Fibroblast of mammary gland (primary cell): Measurements from ENCODE around the gene SDCCAG8.

Source experiments
- DNase-seq: peaks from one replicate; pipeline ENCODE4 v3.0.0-alpha.2; 2010; ENCODE audit warnings: low read depth
- H3K4me3 ChIP-seq: 2 replicates; pipeline ENCODE4 v1.5.1; 2011; ENCODE audit warnings: low read depth, mild to moderate bottlenecking, low read length, moderate library complexity; ENCODE audit not compliant: control insufficient read depth
- TF ChIP-seq, protein P1 (sequence below): conservative IDR thresholded peaks from 2 replicates; pipeline ENCODE4 v1.5.1; 2011; ENCODE audit warnings: low read depth, low read length, inconsistent platforms; ENCODE audit not compliant: control insufficient read depth, insufficient read depth

SDCCAG8 gene

DNA sequence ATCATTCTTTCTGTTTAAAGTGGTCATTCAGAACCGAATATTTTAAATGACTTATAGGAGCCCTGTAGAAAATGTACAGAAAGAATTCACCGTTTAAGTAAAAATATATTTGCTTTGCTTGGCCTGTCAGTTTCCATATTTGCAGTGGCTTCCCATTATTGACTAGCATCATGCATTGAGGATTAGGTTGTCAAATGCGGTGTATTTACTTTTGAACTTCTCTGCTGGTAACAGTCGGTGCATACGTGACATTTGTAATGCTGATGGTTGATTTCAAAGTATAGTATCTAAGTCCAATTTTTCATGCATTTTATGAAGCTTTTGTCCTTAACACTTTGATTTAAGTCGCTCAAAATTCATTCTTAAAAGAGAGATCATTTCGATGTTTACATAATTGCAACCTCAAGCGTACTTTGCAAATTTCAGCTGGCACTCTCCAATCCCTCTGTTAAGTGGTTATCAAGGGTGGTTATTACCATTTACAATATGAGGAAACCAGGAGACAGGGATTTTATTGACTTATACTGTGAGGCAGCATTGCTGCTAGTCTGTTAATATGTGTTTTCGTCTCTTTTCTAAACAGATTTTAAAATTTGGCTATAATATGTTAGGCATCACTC lies 201.6 kb downstream of the SDCCAG8 start:
- TF ChIP-seq, protein P1, sequence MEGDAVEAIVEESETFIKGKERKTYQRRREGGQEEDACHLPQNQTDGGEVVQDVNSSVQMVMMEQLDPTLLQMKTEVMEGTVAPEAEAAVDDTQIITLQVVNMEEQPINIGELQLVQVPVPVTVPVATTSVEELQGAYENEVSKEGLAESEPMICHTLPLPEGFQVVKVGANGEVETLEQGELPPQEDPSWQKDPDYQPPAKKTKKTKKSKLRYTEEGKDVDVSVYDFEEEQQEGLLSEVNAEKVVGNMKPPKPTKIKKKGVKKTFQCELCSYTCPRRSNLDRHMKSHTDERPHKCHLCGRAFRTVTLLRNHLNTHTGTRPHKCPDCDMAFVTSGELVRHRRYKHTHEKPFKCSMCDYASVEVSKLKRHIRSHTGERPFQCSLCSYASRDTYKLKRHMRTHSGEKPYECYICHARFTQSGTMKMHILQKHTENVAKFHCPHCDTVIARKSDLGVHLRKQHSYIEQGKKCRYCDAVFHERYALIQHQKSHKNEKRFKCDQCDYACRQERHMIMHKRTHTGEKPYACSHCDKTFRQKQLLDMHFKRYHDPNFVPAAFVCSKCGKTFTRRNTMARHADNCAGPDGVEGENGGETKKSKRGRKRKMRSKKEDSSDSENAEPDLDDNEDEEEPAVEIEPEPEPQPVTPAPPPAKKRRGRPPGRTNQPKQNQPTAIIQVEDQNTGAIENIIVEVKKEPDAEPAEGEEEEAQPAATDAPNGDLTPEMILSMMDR, result no peak
- DNase-seq, result no peak
- no peak overlapping the region for H3K4me3 ChIP-seq

DNA sequence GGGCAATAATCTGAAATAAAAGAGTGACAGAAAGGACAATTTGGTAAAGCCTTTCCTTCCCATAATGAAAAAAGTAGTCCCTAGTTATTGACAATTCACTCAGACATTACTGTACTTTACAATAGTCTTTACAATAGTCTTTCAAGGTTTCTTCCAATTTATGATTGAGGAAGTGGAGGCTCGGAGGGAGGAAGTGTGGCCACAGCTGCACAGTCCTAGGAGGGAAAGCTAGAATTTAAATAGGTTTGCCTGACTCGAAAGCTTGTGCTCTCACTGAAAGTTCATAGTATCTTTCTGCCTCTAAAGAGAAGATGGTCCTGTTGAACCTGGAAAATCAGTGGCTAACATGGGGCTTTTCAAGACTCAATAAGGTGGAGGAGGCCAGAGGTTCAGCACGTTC lies 203.2 kb downstream of the SDCCAG8 start:
- no peak for DNase-seq
- H3K4me3 ChIP-seq, result no peak overlapping the region
- TF ChIP-seq, protein P1, result no peak

GRCh38 chr1:243461700-243462099 lies 205.9 kb downstream of the SDCCAG8 start:
- DNase-seq, result no peak
- H3K4me3 ChIP-seq, result no peak overlapping the region
- TF ChIP-seq, protein P1, result no peak

GRCh38 chr1:243462929-243463697 lies 207.3 kb downstream of the SDCCAG8 start:
- TF ChIP-seq, protein P1, result no peak
- no peak for DNase-seq
- no peak overlapping the region for H3K4me3 ChIP-seq

DNA sequence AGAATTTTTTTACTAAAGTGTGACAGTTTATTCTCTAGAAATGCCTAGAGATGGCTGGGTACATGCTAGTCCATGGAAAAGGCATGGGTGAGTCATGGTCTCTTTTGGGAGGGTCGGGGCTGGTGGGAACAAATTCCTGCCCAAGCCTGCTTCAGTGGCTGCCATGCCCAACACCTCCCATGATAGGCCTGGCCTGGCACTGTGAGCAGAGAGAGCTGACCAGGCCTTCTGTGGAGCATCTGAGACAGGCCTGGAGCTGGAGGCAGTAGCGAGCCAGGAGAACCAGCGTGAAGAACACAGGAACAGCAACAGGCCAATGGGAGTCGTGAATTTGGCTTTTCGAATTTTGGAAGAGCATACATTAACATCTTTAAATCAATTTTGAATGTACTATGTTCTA lies 209.2 kb downstream of the SDCCAG8 start:
- no peak overlapping the region for H3K4me3 ChIP-seq

DNA sequence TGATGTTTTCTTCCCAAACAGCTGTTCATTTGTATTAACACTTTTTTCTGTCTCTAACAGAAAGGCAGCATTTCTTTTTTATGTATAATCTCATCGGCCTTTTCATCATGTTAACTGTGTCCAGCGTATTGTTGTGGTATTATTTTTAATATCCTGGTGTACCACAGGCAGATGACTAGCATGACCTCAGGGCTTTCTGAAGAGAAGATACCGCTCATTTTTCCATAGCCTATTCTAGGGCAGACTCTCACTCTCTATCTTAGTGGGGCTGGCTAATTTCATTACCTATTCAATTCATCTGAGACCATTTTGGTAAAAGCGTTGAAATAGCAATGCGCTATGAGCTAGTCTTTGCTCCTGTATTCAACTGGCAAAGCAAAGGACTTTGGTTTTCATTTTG lies 209.9 kb downstream of the SDCCAG8 start:
- no peak for DNase-seq
- H3K4me3 ChIP-seq, result no peak overlapping the region
- TF ChIP-seq, protein P1, result no peak

More for the DNA sequence above, 209.2 kb downstream of the SDCCAG8 start:
- DNase-seq, result no peak
- TF ChIP-seq, protein P1, result no peak

DNA sequence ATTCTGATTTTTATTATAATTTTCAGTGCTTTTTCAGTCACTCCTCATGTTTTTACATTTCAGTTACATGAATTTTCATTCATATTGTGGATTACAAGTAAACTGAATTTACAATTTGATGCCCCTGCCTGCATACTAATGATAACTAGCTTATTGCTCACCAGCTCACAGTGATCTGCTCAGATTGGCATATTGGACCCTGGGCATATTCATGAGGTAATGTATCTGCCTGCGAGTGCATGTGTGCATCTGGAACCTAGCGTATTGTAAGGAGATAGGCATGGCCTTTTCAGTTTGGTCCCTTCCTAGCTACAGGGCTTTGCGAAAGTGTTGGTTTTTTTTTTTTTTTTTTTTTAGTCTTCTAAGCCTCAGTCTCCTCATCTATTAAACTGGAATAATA lies 213.7 kb downstream of the SDCCAG8 start:
- H3K4me3 ChIP-seq, result no peak overlapping the region
- DNase-seq, result no peak
- TF ChIP-seq, protein P1, result no peak
